ENCODE data around the gene SLC34A2. TPM values are rescaled to one million over a fixed set of nuclear protein-coding genes. Genes with fewer than 3 reads are reported as not detected.

Gene SLC34A2
- total and polyA plus RNA-seq, 10 donors: 0.04 to 0.61 (median 0.16) TPM; not detected in 6

DNA sequence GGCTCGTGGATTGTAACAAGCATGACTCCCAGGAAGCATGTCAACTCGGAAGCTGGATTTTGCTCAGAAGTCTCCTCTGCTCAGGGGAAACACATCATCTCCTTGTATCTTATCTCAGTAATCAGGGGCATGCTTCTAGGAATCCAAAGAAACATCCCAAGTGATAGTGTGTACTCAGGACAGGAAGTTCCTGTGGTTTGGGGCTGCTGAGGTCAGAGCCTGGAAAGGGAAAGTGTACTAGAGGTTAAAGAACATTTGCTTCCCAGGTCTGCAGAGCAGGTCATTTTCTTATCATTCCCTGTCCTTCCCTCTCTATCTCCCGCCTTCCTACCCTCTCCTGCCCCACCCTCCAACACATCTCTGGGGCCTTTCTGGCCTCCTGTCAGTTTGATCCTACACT is 38.8 kb downstream of the SLC34A2 start:
- Histone ChIP-seq H3K4me3 (no peak overlapping the region), H3K27me3 (replicated peaks in 1 of 7) (no peaks in the 10 kb centered on the region), H3K36me3 (no peaks in the 10 kb centered on the region), H3K27ac (no peak overlapping the region), H3K4me1 (no peaks in the 10 kb centered on the region), H3K9me3 (peaks cover 3 to 32% (median 26%) of the 10 kb centered on the region in 8 donors)
- TF ChIP-seq, protein P1, sequence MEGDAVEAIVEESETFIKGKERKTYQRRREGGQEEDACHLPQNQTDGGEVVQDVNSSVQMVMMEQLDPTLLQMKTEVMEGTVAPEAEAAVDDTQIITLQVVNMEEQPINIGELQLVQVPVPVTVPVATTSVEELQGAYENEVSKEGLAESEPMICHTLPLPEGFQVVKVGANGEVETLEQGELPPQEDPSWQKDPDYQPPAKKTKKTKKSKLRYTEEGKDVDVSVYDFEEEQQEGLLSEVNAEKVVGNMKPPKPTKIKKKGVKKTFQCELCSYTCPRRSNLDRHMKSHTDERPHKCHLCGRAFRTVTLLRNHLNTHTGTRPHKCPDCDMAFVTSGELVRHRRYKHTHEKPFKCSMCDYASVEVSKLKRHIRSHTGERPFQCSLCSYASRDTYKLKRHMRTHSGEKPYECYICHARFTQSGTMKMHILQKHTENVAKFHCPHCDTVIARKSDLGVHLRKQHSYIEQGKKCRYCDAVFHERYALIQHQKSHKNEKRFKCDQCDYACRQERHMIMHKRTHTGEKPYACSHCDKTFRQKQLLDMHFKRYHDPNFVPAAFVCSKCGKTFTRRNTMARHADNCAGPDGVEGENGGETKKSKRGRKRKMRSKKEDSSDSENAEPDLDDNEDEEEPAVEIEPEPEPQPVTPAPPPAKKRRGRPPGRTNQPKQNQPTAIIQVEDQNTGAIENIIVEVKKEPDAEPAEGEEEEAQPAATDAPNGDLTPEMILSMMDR (IDR thresholded peaks at IDR 0.05 in 8 of 11, conservative IDR thresholded peaks at IDR 0.05 in 3 of 11): no peak
- no peak for TF ChIP-seq POLR2AphosphoS5 (IDR thresholded peaks at IDR 0.05)
- no peak for TF ChIP-seq POLR2A (IDR thresholded peaks at IDR 0.05)
- DNase-seq: no peak
- 44 to 66% (median 49%) methylated on average over 3 of the region's 3 CpGs for WGBS, 5 donors
- intact Hi-C loops (cut with DNase I; ENCODE audit: low total_unique reads): no loop called here

DNA sequence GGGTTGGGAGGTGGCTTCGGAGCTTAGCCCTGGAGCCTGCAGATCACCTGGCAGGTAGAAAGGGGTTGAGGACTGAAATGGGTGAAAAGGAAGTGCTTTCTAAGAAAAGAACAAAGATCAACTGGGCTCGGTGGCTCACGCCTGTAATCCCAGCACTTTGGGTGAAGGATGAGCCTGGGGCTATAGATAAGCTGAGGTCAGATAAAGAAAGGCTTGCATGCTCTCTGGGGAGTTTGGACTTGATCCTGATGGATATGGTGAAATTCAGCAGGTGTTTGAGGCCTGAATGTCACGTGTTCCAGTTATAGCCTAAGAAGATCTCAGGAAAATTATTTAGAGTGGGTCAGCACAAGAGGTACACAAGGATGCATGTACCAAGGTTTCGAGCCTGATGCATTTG is 40.8 kb downstream of the SLC34A2 start:
- TF ChIP-seq, protein P1 (IDR thresholded peaks at IDR 0.05 in 8 of 11, conservative IDR thresholded peaks at IDR 0.05 in 3 of 11): no peak
- TF ChIP-seq POLR2AphosphoS5 (IDR thresholded peaks at IDR 0.05) (no peak), POLR2A (IDR thresholded peaks at IDR 0.05) (no peak)
- Histone ChIP-seq H3K4me1 (no peaks in the 10 kb centered on the region), H3K27ac (no peak overlapping the region), H3K9me3 (peaks cover 1 to 17% (median 14%) of the 10 kb centered on the region in 8 donors), H3K36me3 (no peaks in the 10 kb centered on the region), H3K4me3 (no peak overlapping the region), H3K27me3 (replicated peaks in 1 of 7) (no peaks in the 10 kb centered on the region)
- 67 to 85% (median 75%) methylated on average over 5 of the region's 5 CpGs for WGBS, 5 donors
- no peak for DNase-seq
- intact Hi-C loops (cut with DNase I; ENCODE audit: low total_unique reads): no loop called here

DNA sequence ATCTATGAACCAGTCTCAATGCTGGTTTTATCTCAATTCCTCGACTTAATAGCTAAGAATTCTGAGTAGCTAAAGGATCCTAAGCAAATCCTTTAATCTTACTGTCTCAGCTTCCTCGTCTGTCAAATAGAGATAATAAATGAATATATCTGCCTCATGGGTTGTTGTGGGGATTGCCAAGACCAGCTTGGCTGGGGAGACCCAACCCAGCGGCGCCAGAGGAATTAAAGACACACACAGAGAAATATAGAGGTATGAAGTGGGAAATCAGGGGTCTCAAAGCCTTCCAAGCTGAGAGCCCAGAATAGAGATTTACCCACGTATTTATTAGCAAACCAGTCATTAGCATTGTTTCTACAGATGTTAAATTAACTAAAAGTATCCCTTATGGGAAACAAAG is 41.9 kb downstream of the SLC34A2 start:
- intact Hi-C loops (cut with DNase I; ENCODE audit: low total_unique reads): no loop called here
- no peaks in the 10 kb centered on the region for H3K4me1 ChIP-seq
- no peaks in the 10 kb centered on the region for H3K27me3 ChIP-seq (replicated peaks in 1 of 7)
- H3K9me3 ChIP-seq: peaks cover 0 to 6% (median 3%) of the 10 kb centered on the region in 8 donors
- no peak overlapping the region for H3K4me3 ChIP-seq
- WGBS, 5 donors: 75 to 88% (median 83%) methylated on average over 5 of the region's 5 CpGs
- no peak for DNase-seq
- no peak overlapping the region for H3K27ac ChIP-seq
- TF ChIP-seq POLR2AphosphoS5 (IDR thresholded peaks at IDR 0.05) (no peak), POLR2A (IDR thresholded peaks at IDR 0.05) (no peak)
- TF ChIP-seq, protein P1 (IDR thresholded peaks at IDR 0.05 in 8 of 11, conservative IDR thresholded peaks at IDR 0.05 in 3 of 11): no peak
- H3K36me3 ChIP-seq: no peaks in the 10 kb centered on the region

DNA sequence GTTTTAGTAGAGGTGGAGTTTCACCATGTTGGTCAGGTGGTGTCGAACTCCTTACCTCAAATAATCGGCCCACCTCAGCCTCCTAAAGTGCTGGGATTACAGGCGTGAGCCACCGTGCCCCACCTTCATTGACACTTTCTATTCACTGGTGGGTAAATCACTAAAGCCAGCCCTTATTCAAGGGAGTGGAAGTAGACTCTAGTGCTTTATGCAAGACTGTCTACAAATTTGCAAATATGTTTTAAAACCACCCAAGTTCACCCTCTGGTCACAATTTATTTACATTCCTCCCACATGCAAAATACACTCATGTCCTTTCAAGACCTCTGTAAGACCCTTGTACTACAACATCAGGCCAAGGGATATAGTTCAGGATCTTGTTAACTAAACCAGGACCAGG is 45.0 kb downstream of the SLC34A2 start:
- H3K9me3 ChIP-seq: no peaks in the 10 kb centered on the region
- no peak for DNase-seq
- TF ChIP-seq POLR2AphosphoS5 (IDR thresholded peaks at IDR 0.05) (no peak), POLR2A (IDR thresholded peaks at IDR 0.05) (no peak)
- TF ChIP-seq, protein P1 (IDR thresholded peaks at IDR 0.05 in 8 of 11, conservative IDR thresholded peaks at IDR 0.05 in 3 of 11): no peak
- no peaks in the 10 kb centered on the region for H3K36me3 ChIP-seq
- H3K4me3 ChIP-seq: no peak overlapping the region
- 80 to 96% (median 91%) methylated on average over 3 to 4 of the region's 4 CpGs for WGBS, 5 donors
- no peaks in the 10 kb centered on the region for H3K27me3 ChIP-seq (replicated peaks in 1 of 7)
- intact Hi-C loops (cut with DNase I; ENCODE audit: low total_unique reads): no loop called here
- H3K4me1 ChIP-seq: no peaks in the 10 kb centered on the region
- H3K27ac ChIP-seq: no peak overlapping the region

All from spleen (tissue), 11 donors.